Fibroblast of lung (primary cell): ENCODE results near the gene NHS. TPM values are rescaled to one million over a fixed set of nuclear protein-coding genes. Genes with fewer than 3 reads are reported as not detected.

Source experiments
- DNase-seq, 2 donors: peaks; one replicate each; pipeline versions ENCODE4 v3.0.0 to v3.0.0-alpha.2; 2010; ENCODE audit warnings: low read depth in 2 of 2
- H2AFZ ChIP-seq: 2 replicates; pipeline ENCODE4 v1.5.1; 2012; ENCODE audit warnings: low read length, control low read depth, inconsistent platforms
- H3K27ac ChIP-seq: 2 replicates; pipeline ENCODE4 v1.5.1; 2011; ENCODE audit warnings: low read length, control low read depth; ENCODE audit not compliant: insufficient read depth
- H3K27me3 ChIP-seq: 2 replicates; pipeline ENCODE4 v1.5.1; 2011; ENCODE audit warnings: mild to moderate bottlenecking, low read length; ENCODE audit not compliant: control insufficient read depth, insufficient read depth
- H3K36me3 ChIP-seq: 2 replicates; pipeline ENCODE4 v1.5.1; 2011; ENCODE audit warnings: low read length; ENCODE audit not compliant: control insufficient read depth, insufficient read depth
- H3K4me1 ChIP-seq: 2 replicates; pipeline ENCODE4 v1.5.1; 2011; ENCODE audit warnings: low read length; ENCODE audit not compliant: control insufficient read depth, insufficient read depth; ENCODE audit errors: extremely low read depth
- H3K4me2 ChIP-seq: 2 replicates; pipeline ENCODE4 v1.5.1; 2011; ENCODE audit warnings: low read length, control low read depth; ENCODE audit not compliant: insufficient read depth; ENCODE audit errors: extremely low read depth
- H3K4me3 ChIP-seq, 4 experiments: fragments of 200-600 bp in 1 of 4; sonication (generic) in 1 of 4; replicated peaks in 1 of 4; 2 replicates each; pipeline ENCODE4 v1.5.1; 2011 to 2016; ENCODE audit warnings: low read length in 4 of 4, low read depth in 3 of 4, mild to moderate bottlenecking in 3 of 4, control low read depth in 2 of 4, inconsistent platforms in 1 of 4, mixed read lengths in 1 of 4; ENCODE audit not compliant: insufficient read depth in 1 of 4; ENCODE audit errors: control extremely low read depth in 1 of 4
- H3K79me2 ChIP-seq: 2 replicates; pipeline ENCODE4 v1.5.1; 2012; ENCODE audit warnings: mild to moderate bottlenecking, low read length, inconsistent platforms; ENCODE audit not compliant: control insufficient read depth, insufficient read depth
- H3K9ac ChIP-seq: 2 replicates; pipeline ENCODE4 v1.5.1; 2011; ENCODE audit warnings: mild to moderate bottlenecking, low read length, control low read depth; ENCODE audit not compliant: insufficient read depth
- H3K9me3 ChIP-seq: 2 replicates; pipeline ENCODE4 v1.5.1; 2012; ENCODE audit warnings: low read depth, low read length; ENCODE audit not compliant: control insufficient read depth, insufficient read depth
- H4K20me1 ChIP-seq: 2 replicates; pipeline ENCODE4 v1.5.1; 2011; ENCODE audit warnings: low read length; ENCODE audit not compliant: control insufficient read depth, insufficient read depth; ENCODE audit errors: extremely low read depth
- EZH2 ChIP-seq: IDR thresholded peaks from 2 replicates; pipeline ENCODE4 v1.5.1; 2012; ENCODE audit warnings: low read length, control low read depth, mild to moderate bottlenecking; ENCODE audit errors: missing control alignments
- polyA plus RNA-seq, 2 donors: library from polyadenylated mRNA; depleted of rRNA in 1 of 2; stranded (reverse) in 1 of 2; unstranded in 1 of 2; fragments of >200 nt; gene quantifications; 2 replicates each; pipeline ENCODE4 v1.2.1, GENCODE V29; 2011 to 2012; ENCODE audit warnings: missing spikeins in 1 of 2
- total RNA-seq: library from RNA; depleted of rRNA; stranded (reverse); fragments of >200 nt; gene quantifications from 2 replicates; pipeline ENCODE4 v1.2.1, GENCODE V29; 2014
- TF ChIP-seq, protein P1 (sequence below), 2 donors: IDR thresholded peaks in 1 of 2; conservative IDR thresholded peaks in 1 of 2; 1 replicate in 1 of 2; 2 replicates in 1 of 2; pipeline ENCODE4 v1.5.1; 2011 to 2012; ENCODE audit warnings: low read length in 2 of 2, control low read depth in 1 of 2, inconsistent platforms in 1 of 2, low read depth in 1 of 2, mild to moderate bottlenecking in 1 of 2

Gene NHS
- total and polyA plus RNA-seq, 2 donors (not counting 1 experiment from before 2014, with no cell fraction given) = 1.4 to 3.8 TPM

DNA sequence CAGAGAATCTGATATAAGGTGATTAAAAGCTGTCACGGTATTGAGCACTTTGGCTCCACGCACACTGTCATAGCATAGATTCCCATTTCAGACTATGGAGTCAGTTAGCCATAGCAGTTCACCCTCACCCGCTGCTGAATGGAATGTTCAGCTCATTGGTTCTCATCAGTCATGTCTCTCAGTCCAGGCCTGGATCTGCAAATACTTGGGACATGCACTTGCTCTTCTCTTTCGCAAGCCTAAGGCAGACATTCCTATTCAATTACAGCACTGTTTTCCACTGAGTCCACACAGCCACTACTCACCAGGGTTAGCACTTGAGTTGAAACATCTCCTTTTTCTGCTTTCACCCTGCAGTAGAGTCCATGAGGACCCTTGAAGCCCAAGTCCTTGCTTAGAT, 331.7 kb downstream of the NHS start:
- H3K9ac ChIP-seq = no peak overlapping the region
- no peak overlapping the region for H3K4me3 ChIP-seq
- no peaks in the 10 kb centered on the region for H3K4me1 ChIP-seq
- no peak for TF ChIP-seq EZH2
- TF ChIP-seq, protein P1, sequence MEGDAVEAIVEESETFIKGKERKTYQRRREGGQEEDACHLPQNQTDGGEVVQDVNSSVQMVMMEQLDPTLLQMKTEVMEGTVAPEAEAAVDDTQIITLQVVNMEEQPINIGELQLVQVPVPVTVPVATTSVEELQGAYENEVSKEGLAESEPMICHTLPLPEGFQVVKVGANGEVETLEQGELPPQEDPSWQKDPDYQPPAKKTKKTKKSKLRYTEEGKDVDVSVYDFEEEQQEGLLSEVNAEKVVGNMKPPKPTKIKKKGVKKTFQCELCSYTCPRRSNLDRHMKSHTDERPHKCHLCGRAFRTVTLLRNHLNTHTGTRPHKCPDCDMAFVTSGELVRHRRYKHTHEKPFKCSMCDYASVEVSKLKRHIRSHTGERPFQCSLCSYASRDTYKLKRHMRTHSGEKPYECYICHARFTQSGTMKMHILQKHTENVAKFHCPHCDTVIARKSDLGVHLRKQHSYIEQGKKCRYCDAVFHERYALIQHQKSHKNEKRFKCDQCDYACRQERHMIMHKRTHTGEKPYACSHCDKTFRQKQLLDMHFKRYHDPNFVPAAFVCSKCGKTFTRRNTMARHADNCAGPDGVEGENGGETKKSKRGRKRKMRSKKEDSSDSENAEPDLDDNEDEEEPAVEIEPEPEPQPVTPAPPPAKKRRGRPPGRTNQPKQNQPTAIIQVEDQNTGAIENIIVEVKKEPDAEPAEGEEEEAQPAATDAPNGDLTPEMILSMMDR (conservative IDR thresholded peaks at IDR 0.05 in 1 of 2, IDR thresholded peaks at IDR 0.05 in 1 of 2; ENCODE audit: low read depth in 1 of 2, low read length in 2 of 2) = no peak
- no peak overlapping the region for H3K4me2 ChIP-seq
- H2AFZ ChIP-seq = no peak overlapping the region
- no peaks in the 10 kb centered on the region for H4K20me1 ChIP-seq
- no peaks in the 10 kb centered on the region for H3K79me2 ChIP-seq
- no peaks in the 10 kb centered on the region for H3K9me3 ChIP-seq
- DNase-seq = peak; percentile 59 to 88
- H3K27me3 ChIP-seq = no peaks in the 10 kb centered on the region
- H3K27ac ChIP-seq = no peak overlapping the region
- H3K36me3 ChIP-seq = no peaks in the 10 kb centered on the region

GRCh38 chrX:17707731-17708130, 332.7 kb downstream of the NHS start:
- Histone ChIP-seq H3K79me2 (no peaks in the 10 kb centered on the region), H2AFZ (no peak overlapping the region), H3K27ac (no peak overlapping the region), H3K4me3 (no peak overlapping the region), H3K9me3 (no peaks in the 10 kb centered on the region), H3K4me2 (no peak overlapping the region), H4K20me1 (no peaks in the 10 kb centered on the region), H3K36me3 (no peaks in the 10 kb centered on the region), H3K27me3 (no peaks in the 10 kb centered on the region), H3K4me1 (no peaks in the 10 kb centered on the region), H3K9ac (no peak overlapping the region)
- TF ChIP-seq EZH2 = no peak
- TF ChIP-seq, protein P1 (conservative IDR thresholded peaks at IDR 0.05 in 1 of 2, IDR thresholded peaks at IDR 0.05 in 1 of 2; ENCODE audit: low read depth in 1 of 2, low read length in 2 of 2) = no peak
- no peak for DNase-seq

DNA sequence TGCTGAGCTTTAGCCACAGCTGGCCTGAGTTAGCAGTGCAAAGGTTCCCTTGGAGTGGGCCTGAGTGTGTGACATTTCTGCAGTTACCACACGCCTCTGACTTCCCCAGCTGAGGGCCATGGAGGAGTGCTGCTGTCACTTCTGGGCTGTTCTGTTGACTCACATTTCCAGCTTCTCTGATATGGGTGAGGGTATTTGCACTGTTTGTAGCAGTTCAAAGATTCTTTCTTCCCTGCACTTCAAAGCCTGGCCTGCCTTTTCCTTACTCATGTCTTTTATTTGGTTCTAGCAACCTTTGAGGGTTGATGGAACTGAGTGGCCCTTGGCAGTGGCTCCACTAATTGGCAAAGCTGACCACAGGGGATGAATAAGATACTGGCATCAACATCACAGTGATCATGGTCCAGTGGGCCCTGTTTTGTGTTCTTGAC, 335.9 kb downstream of the NHS start:
- Histone ChIP-seq H3K9me3 (no peaks in the 10 kb centered on the region), H3K27me3 (no peaks in the 10 kb centered on the region), H2AFZ (no peak overlapping the region), H3K4me3 (no peak overlapping the region), H3K36me3 (no peaks in the 10 kb centered on the region), H3K4me1 (no peaks in the 10 kb centered on the region), H4K20me1 (no peaks in the 10 kb centered on the region), H3K9ac (no peak overlapping the region), H3K4me2 (no peak overlapping the region), H3K27ac (no peak overlapping the region), H3K79me2 (no peaks in the 10 kb centered on the region)
- TF ChIP-seq, protein P1 (conservative IDR thresholded peaks at IDR 0.05 in 1 of 2, IDR thresholded peaks at IDR 0.05 in 1 of 2; ENCODE audit: low read depth in 1 of 2, low read length in 2 of 2) = no peak
- TF ChIP-seq EZH2 = no peak
- DNase-seq = peak in 1 of 2 donors; percentile 15
